Hepatocyte (in vitro differentiated cells): Measurements from ENCODE around the gene DIAPH1.

Experiments used
- EZH2 ChIP-seq: fragments of 200-600 bp; sonication (generic); IDR thresholded peaks from 2 replicates; pipeline ENCODE4 v1.6.1; 2016; ENCODE audit warnings: antibody characterized with exemption, mild to moderate bottlenecking, borderline replicate concordance
- TF ChIP-seq, protein P1 (sequence below): fragments of 200-600 bp; sonication (generic); IDR thresholded peaks from 2 replicates; pipeline ENCODE4 v1.5.1; 2016; ENCODE audit warnings: antibody characterized with exemption, mild to moderate bottlenecking; ENCODE audit not compliant: poor library complexity

DNA sequence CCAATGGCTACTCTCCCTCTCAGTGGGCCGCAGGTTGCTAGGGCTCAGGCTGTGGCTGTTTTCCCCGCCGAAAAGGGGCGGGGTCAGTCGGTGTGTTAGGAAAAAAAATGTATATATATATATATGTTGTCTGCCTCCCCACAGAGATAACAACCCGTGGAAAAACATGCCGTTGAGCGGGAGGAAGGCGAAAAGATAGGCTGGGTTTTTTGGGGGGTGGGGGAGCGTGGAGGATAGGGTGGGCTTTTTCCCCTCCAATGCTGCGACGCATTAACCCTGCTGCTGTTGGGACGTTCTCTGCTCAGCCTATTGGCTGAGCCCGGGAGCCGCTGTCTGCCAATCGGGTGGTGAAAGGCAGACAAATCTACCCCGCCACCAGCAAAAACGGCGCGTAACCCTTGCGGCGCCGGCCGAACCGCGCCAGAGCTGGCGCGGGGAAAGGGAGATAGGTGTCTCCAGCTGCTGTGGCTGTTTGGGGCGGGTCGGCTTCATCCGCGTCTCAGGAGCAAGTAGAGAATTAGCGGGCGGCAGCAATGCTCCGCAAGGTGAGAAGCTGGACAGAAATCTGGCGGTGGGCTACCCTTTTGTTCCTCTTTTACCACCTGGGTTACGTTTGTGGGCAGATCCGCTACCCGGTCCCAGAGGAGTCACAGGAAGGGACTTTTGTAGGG, 134.0 kb downstream of the DIAPH1 start, which contains the start of gene PCDHGC4:
- TF ChIP-seq, protein P1, sequence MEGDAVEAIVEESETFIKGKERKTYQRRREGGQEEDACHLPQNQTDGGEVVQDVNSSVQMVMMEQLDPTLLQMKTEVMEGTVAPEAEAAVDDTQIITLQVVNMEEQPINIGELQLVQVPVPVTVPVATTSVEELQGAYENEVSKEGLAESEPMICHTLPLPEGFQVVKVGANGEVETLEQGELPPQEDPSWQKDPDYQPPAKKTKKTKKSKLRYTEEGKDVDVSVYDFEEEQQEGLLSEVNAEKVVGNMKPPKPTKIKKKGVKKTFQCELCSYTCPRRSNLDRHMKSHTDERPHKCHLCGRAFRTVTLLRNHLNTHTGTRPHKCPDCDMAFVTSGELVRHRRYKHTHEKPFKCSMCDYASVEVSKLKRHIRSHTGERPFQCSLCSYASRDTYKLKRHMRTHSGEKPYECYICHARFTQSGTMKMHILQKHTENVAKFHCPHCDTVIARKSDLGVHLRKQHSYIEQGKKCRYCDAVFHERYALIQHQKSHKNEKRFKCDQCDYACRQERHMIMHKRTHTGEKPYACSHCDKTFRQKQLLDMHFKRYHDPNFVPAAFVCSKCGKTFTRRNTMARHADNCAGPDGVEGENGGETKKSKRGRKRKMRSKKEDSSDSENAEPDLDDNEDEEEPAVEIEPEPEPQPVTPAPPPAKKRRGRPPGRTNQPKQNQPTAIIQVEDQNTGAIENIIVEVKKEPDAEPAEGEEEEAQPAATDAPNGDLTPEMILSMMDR: no peak
- peak; percentile 48 for TF ChIP-seq EZH2
